HG02678 (cell line): ENCODE results near the gene FRMD4B.
A peak's percentile ranks its signal among the peaks of the same experiment; 100 is the strongest.
"Not testable (repeated sequence)": the region's sequence is repeated elsewhere in the genome, so short reads cannot be mapped to it uniquely, and the experiment has no call there.

ENCODE experiments used
- ATAC-seq: cut with Tn5 transposase; IDR thresholded peaks from one replicate; pipeline ENCODE4 v1.9.1; 2021; ENCODE audit warnings: mild to moderate bottlenecking, moderate library complexity; ENCODE audit not compliant: unreplicated experiment

FRMD4B gene

GRCh38 chr3:69251078-69251805 is 134.6 kb downstream of the FRMD4B start:
- ATAC-seq: no peak

- ATAC-seq: no peak
Observed at GRCh38 chr3:69250014-69250413, 135.9 kb downstream of the FRMD4B start.

GRCh38 chr3:69249001-69249400 is 136.9 kb downstream of the FRMD4B start:
- no peak for ATAC-seq

- no peak for ATAC-seq
Observed at GRCh38 chr3:69248436-69248835, 137.5 kb downstream of the FRMD4B start.

GRCh38 chr3:69246612-69247011 is 139.3 kb downstream of the FRMD4B start:
- no peak for ATAC-seq

- no peak for ATAC-seq
Observed at GRCh38 chr3:69244039-69244438, 141.8 kb downstream of the FRMD4B start.

GRCh38 chr3:69241769-69242168 is 144.1 kb downstream of the FRMD4B start:
- ATAC-seq: no peak

GRCh38 chr3:69240651-69241568 is 145.0 kb downstream of the FRMD4B start:
- peak; percentile 57 for ATAC-seq

- no peak for ATAC-seq
Observed at GRCh38 chr3:69239063-69239462, 146.8 kb downstream of the FRMD4B start.

GRCh38 chr3:69236812-69237707 is 148.8 kb downstream of the FRMD4B start:
- no peak for ATAC-seq

GRCh38 chr3:69235882-69236281 is 150.0 kb downstream of the FRMD4B start:
- ATAC-seq: no peak

GRCh38 chr3:69235227-69235626 is 150.7 kb downstream of the FRMD4B start:
- not testable (repeated sequence) for ATAC-seq

- no peak for ATAC-seq
Observed at GRCh38 chr3:69232482-69232881, 153.4 kb downstream of the FRMD4B start.

GRCh38 chr3:69231929-69232440 is 153.9 kb downstream of the FRMD4B start:
- no peak for ATAC-seq

- ATAC-seq: no peak
Observed at GRCh38 chr3:69226071-69226470, 159.8 kb downstream of the FRMD4B start.

GRCh38 chr3:69219101-69219708 is 166.7 kb downstream of the FRMD4B start:
- ATAC-seq: no peak

GRCh38 chr3:69218079-69218478 is 167.8 kb downstream of the FRMD4B start:
- no peak for ATAC-seq

- ATAC-seq: no peak
Observed at GRCh38 chr3:69216981-69217380, 168.9 kb downstream of the FRMD4B start.

GRCh38 chr3:69214241-69214640 is 171.6 kb downstream of the FRMD4B start:
- ATAC-seq: no peak

- peak; percentile 67 for ATAC-seq
Observed at GRCh38 chr3:69212411-69213160, 173.3 kb downstream of the FRMD4B start.
